Activated CD8-positive, alpha-beta T cell treated with anti-CD3 and anti-CD28 coated beads for 36 hours (primary cell): Measurements from ENCODE around the gene GALNT2. TPM values are rescaled to one million over a fixed set of nuclear protein-coding genes. Genes with fewer than 3 reads are reported as not detected.

Experiments
- ATAC-seq: fragments of 200-7000 bp; cut with Tn5 transposase; one replicate; pipeline ENCODE4 v1.10.0; 2021; ENCODE audit warnings: mild to moderate bottlenecking, moderate library complexity
- CTCF ChIA-PET: fragments of 350-600 bp; sonication (Branson Sonifier 250); formaldehyde crosslinking; loops from one replicate; lab custom pipeline; 2021; ENCODE audit warnings: antibody characterized with exemption; lab: Charles Lee
- POLR2A ChIA-PET: fragments of 350-600 bp; sonication (Branson Sonifier 250); formaldehyde crosslinking; loops from one replicate; lab custom pipeline; 2021; ENCODE audit warnings: antibody characterized with exemption; lab: Charles Lee
- DNase-seq: peaks from one replicate; pipeline ENCODE4 v3.0.0-alpha.2; 2020
- H3K27ac Mint-ChIP-seq: one replicate; pipeline ENCODE4 v1.8.0; 2021; ENCODE audit warnings: mild to moderate bottlenecking, mixed read lengths
- H3K27me3 Mint-ChIP-seq: one replicate; pipeline ENCODE4 v1.8.0; 2021; ENCODE audit warnings: mixed read lengths
- H3K36me3 Mint-ChIP-seq: one replicate; pipeline ENCODE4 v1.8.0; 2021; ENCODE audit warnings: low read depth, mixed read lengths
- H3K4me1 Mint-ChIP-seq: one replicate; pipeline ENCODE4 v1.8.0; 2021; ENCODE audit warnings: low read depth, mixed read lengths
- H3K4me3 Mint-ChIP-seq: one replicate; pipeline ENCODE4 v1.8.0; 2021; ENCODE audit warnings: mild to moderate bottlenecking, moderate library complexity, mixed read lengths
- H3K9me3 Mint-ChIP-seq: one replicate; pipeline ENCODE4 v1.8.0; 2021; ENCODE audit warnings: mixed read lengths
- CTCF ChIP-seq: fragments of 200-600 bp; IDR thresholded peaks from one replicate; pipeline ENCODE4 v1.8.0; 2022; ENCODE audit warnings: antibody characterized with exemption, mild to moderate bottlenecking
- intact Hi-C: fragments of 100-400 bp; cut with micrococcal nuclease; formaldehyde crosslinking; loops from one replicate; pipeline ENCODE4 v1.10.0; 2022
- total RNA-seq, 2 experiments: library from RNA; stranded (reverse); gene quantifications; one replicate each; pipeline ENCODE4 v1.2.3, GENCODE V29; 2021

Gene GALNT2
- total RNA-seq, 2 experiments from 2014 or later, result 40.1 to 42.3 TPM

DNA sequence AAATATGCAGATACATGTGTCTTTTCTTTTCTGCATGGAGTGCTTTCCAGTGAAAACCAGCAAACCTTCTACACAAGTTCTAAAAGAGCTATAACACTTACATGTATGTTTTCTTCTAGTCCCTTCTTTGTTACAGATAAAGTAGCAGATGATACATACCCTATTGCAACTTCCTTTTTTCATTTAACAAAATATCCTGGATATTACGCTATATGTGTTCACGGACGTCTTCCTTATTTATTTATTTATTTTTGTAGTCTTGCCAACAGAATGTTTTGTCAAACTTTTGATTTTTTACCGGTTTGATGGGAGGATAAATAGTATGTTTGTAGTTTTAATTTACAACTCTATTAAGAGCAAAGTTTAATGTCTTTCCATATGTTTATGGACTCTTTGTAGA lies 5.2 kb upstream of the GALNT2 start:
- Mint-ChIP-seq H3K27ac (no peak overlapping the region), H3K4me1 (peaks cover 12% of the 10 kb centered on the region), H3K27me3 (peaks cover 3% of the 10 kb centered on the region), H3K36me3 (no peaks in the 10 kb centered on the region), H3K4me3 (no peak overlapping the region), H3K9me3 (peaks cover 5% of the 10 kb centered on the region)
- ATAC-seq (no peak), DNase-seq (no peak)
- CTCF ChIA-PET, result no interaction called here
- POLR2A ChIA-PET, result no interaction called here
- intact Hi-C loops, result no loop called here
- TF ChIP-seq CTCF, result no peak

DNA sequence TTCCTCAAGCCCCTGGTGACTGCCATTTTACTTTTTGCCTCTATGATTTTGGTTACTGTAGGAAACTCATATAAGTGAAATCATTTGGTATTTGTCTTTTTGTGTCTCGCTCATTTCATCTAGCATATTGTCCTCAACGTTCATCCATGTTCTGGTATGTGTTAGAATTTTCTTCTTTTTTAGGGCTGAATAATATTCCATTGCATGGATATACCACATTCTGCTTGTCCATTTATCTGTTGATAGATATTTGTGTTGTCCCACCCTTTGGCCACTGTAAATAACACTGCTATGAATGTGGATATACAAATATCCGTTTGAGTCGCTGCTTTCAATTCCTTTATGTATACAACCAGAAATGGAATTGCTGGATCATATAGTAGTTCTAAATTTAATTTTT lies 4.5 kb upstream of the GALNT2 start:
- TF ChIP-seq CTCF, result no peak
- ChIA-PET CTCF (no interaction called here), POLR2A (no interaction called here)
- Mint-ChIP-seq H3K4me3 (no peak overlapping the region), H3K27ac (no peak overlapping the region), H3K4me1 (peaks cover 12% of the 10 kb centered on the region), H3K9me3 (peaks cover 5% of the 10 kb centered on the region), H3K27me3 (no peaks in the 10 kb centered on the region), H3K36me3 (no peaks in the 10 kb centered on the region)
- DNase-seq (no peak), ATAC-seq (no peak)
- intact Hi-C loops, result no loop called here

- intact Hi-C loops, result no loop called here
- peaks cover 3% of the 10 kb centered on the region for H3K36me3 Mint-ChIP-seq
- CTCF ChIA-PET, result no interaction called here
- peaks cover 5% of the 10 kb centered on the region for H3K9me3 Mint-ChIP-seq
- no peaks in the 10 kb centered on the region for H3K27me3 Mint-ChIP-seq
- no peak for ATAC-seq
- no peak for DNase-seq
- H3K4me3 Mint-ChIP-seq, result no peak overlapping the region
- no peak for TF ChIP-seq CTCF
- POLR2A ChIA-PET, result no interaction called here
- H3K4me1 Mint-ChIP-seq, result peaks cover 20% of the 10 kb centered on the region
- no peak overlapping the region for H3K27ac Mint-ChIP-seq
These were observed 2.8 kb upstream of the GALNT2 start for GRCh38 chr1:230064283-230064682.

DNA sequence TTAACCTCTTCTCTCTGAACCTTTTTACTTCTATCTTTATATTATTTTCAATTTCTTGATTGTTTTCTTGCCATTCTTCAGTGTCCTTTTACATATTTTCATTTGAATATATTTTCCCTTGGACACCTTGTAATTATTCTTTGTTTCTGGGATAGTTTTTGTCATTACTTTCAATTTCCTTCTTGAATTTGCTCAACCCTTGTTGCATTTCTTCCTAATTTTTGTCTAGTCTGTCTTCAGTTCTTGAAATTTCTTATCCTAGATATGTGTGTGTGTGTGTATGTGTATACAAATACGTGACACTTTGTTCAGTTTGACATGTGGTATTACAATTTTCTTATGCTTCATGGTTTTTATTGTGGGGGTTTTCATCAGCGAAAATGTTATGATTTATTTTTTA lies 1.9 kb upstream of the GALNT2 start:
- no peak for TF ChIP-seq CTCF
- H3K4me3 Mint-ChIP-seq, result no peak overlapping the region
- H3K9me3 Mint-ChIP-seq, result peaks cover 5% of the 10 kb centered on the region
- ATAC-seq (no peak), DNase-seq (no peak)
- ChIA-PET POLR2A (interaction anchor here (1.1 kb wide), 1 partner anchor 39 kb away, joined by 3 read pairs; no protein-coding TSS in a partner anchor), CTCF (interaction anchor here (0.7 to 1.0 kb wide), 2 partner anchors 49 to 157 kb away, joined by 3 read pairs; no protein-coding TSS in a partner anchor)
- no peaks in the 10 kb centered on the region for H3K27me3 Mint-ChIP-seq
- H3K36me3 Mint-ChIP-seq, result peaks cover 3% of the 10 kb centered on the region
- no peak overlapping the region for H3K27ac Mint-ChIP-seq
- intact Hi-C loops, result no loop called here
- peaks cover 28% of the 10 kb centered on the region for H3K4me1 Mint-ChIP-seq

DNA sequence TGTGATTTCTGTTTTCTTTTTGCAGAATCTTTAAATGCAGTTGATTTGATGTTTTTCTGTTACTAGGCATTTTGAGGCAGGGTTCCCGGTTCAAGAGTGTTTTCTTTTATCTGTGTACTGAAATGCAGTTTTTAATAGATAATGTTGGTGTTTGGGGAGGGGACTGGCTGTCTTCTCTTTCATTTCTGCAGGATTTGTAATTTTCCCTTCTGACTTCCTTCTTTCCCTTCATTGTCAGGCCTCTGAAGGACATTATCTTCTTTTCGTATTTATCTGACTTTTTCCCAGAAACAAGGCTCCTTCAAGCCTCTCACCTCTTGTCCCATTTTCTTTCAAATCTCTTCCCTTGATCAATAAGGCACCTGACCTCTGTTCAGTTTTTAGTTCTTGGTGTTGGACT lies 1.5 kb upstream of the GALNT2 start:
- Mint-ChIP-seq H3K36me3 (peaks cover 3% of the 10 kb centered on the region), H3K9me3 (peaks cover 5% of the 10 kb centered on the region), H3K4me1 (peaks cover 33% of the 10 kb centered on the region), H3K27me3 (no peaks in the 10 kb centered on the region), H3K4me3 (no peak overlapping the region), H3K27ac (no peak overlapping the region)
- POLR2A ChIA-PET, result interaction anchor here (0.8 to 1.1 kb wide), 2 partner anchors 38 to 88 kb away, joined by 3 read pairs; no protein-coding TSS in a partner anchor
- intact Hi-C loops, result no loop called here
- TF ChIP-seq CTCF, result no peak
- DNase-seq (no peak), ATAC-seq (no peak)
- CTCF ChIA-PET, result interaction anchor here (0.6 to 1.0 kb wide), 3 partner anchors 48 to 157 kb away, joined by 3 read pairs; no protein-coding TSS in a partner anchor
